Measurements from ENCODE around the gene FAT1.

GRCh38 chr4:186644311-186644638, 79.4 kb downstream of the FAT1 start:
- no peak for TF ChIP-seq CTCF (IDR thresholded peaks at IDR 0.05)
- TF ChIP-seq POLR2A (IDR thresholded peaks at IDR 0.05): no peak

All from testis (tissue), 2 donors.